Measurements from ENCODE around the gene ERVW-1. TPM values are rescaled to one million over a fixed set of nuclear protein-coding genes. Genes with fewer than 3 reads are reported as not detected.

Gene ERVW-1
- polyA plus RNA-seq, 1 donor (not counting 4 experiments of a cell fraction or from before 2014, with no cell fraction given), result not detected

- FAIRE-seq, result no peak
- no peaks in the 10 kb centered on the region for H3K9me1 ChIP-seq (ENCODE audit: control insufficient read depth, extremely low read depth, insufficient read depth, low read length)
- no peak overlapping the region for H3K27ac ChIP-seq (ENCODE audit: control insufficient read depth, insufficient read depth, low read length)
- TF ChIP-seq, protein P1, sequence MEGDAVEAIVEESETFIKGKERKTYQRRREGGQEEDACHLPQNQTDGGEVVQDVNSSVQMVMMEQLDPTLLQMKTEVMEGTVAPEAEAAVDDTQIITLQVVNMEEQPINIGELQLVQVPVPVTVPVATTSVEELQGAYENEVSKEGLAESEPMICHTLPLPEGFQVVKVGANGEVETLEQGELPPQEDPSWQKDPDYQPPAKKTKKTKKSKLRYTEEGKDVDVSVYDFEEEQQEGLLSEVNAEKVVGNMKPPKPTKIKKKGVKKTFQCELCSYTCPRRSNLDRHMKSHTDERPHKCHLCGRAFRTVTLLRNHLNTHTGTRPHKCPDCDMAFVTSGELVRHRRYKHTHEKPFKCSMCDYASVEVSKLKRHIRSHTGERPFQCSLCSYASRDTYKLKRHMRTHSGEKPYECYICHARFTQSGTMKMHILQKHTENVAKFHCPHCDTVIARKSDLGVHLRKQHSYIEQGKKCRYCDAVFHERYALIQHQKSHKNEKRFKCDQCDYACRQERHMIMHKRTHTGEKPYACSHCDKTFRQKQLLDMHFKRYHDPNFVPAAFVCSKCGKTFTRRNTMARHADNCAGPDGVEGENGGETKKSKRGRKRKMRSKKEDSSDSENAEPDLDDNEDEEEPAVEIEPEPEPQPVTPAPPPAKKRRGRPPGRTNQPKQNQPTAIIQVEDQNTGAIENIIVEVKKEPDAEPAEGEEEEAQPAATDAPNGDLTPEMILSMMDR (optimal IDR thresholded peaks at IDR 0.05 in 1 of 3, IDR thresholded peaks at IDR 0.05 in 1 of 3, conservative IDR thresholded peaks at IDR 0.05 in 1 of 3; ENCODE audit: extremely low read depth in 1 of 3, insufficient read depth in 2 of 3, low read length in 3 of 3), result no peak
- TF ChIP-seq EZH2 (IDR thresholded peaks at IDR 0.05; ENCODE audit: low read length), result no peak
- no peaks in the 10 kb centered on the region for H3K27me3 ChIP-seq (ENCODE audit: control insufficient read depth, extremely low read depth, insufficient read depth, low read length)
- no peak overlapping the region for H2AFZ ChIP-seq (ENCODE audit: control insufficient read depth, low read length)
- no peaks in the 10 kb centered on the region for H4K20me1 ChIP-seq (ENCODE audit: control insufficient read depth, extremely low read depth, insufficient read depth, low read length)
- peaks cover 3% of the 10 kb centered on the region for H3K4me1 ChIP-seq (ENCODE audit: control insufficient read depth, extremely low read depth, insufficient read depth, low read length)
- no peak overlapping the region for H3K4me3 ChIP-seq (ENCODE audit: control insufficient read depth in 2 of 3, extremely low read depth in 1 of 3, insufficient read depth in 2 of 3, low read depth in 1 of 3, low read length in 3 of 3)
- H3K79me2 ChIP-seq (ENCODE audit: control insufficient read depth, insufficient read depth, low read length), result no peaks in the 10 kb centered on the region
- DNase-seq (ENCODE audit: low read depth, low spot score), result no peak
- dilution Hi-C loops (cut with MboI; ENCODE audit: extremely low pct_ligation_motif_present, low sequenced_read_pairs), result no loop called here
- H3K9ac ChIP-seq (ENCODE audit: control insufficient read depth, extremely low read depth, insufficient read depth, low read length), result no peak overlapping the region
- no peak overlapping the region for H3K4me2 ChIP-seq (ENCODE audit: control insufficient read depth, extremely low read depth, insufficient read depth, low read depth, low read length)
- H3K9me3 ChIP-seq (ENCODE audit: control insufficient read depth, low read depth, low read length), result no peaks in the 10 kb centered on the region
- H3K36me3 ChIP-seq (ENCODE audit: control insufficient read depth in 2 of 2, extremely low read depth in 1 of 2, insufficient read depth in 2 of 2, low read length in 2 of 2), result no peaks in the 10 kb centered on the region
These were observed 54.8 kb downstream of the ERVW-1 start for GRCh38 chr7:92422926-92423325.

- no peak overlapping the region for H3K27ac ChIP-seq (ENCODE audit: control insufficient read depth, insufficient read depth, low read length)
- no peak overlapping the region for H3K4me2 ChIP-seq (ENCODE audit: control insufficient read depth, extremely low read depth, insufficient read depth, low read depth, low read length)
- H3K27me3 ChIP-seq (ENCODE audit: control insufficient read depth, extremely low read depth, insufficient read depth, low read length), result no peaks in the 10 kb centered on the region
- H3K79me2 ChIP-seq (ENCODE audit: control insufficient read depth, insufficient read depth, low read length), result no peaks in the 10 kb centered on the region
- H3K4me1 ChIP-seq (ENCODE audit: control insufficient read depth, extremely low read depth, insufficient read depth, low read length), result peaks cover 3% of the 10 kb centered on the region
- TF ChIP-seq, protein P1 (optimal IDR thresholded peaks at IDR 0.05 in 1 of 3, IDR thresholded peaks at IDR 0.05 in 1 of 3, conservative IDR thresholded peaks at IDR 0.05 in 1 of 3; ENCODE audit: extremely low read depth in 1 of 3, insufficient read depth in 2 of 3, low read length in 3 of 3), result no peak
- TF ChIP-seq EZH2 (IDR thresholded peaks at IDR 0.05; ENCODE audit: low read length), result no peak
- no peaks in the 10 kb centered on the region for H4K20me1 ChIP-seq (ENCODE audit: control insufficient read depth, extremely low read depth, insufficient read depth, low read length)
- no peak overlapping the region for H3K9ac ChIP-seq (ENCODE audit: control insufficient read depth, extremely low read depth, insufficient read depth, low read length)
- no peak overlapping the region for H2AFZ ChIP-seq (ENCODE audit: control insufficient read depth, low read length)
- H3K36me3 ChIP-seq (ENCODE audit: control insufficient read depth in 2 of 2, extremely low read depth in 1 of 2, insufficient read depth in 2 of 2, low read length in 2 of 2), result no peaks in the 10 kb centered on the region
- no peaks in the 10 kb centered on the region for H3K9me3 ChIP-seq (ENCODE audit: control insufficient read depth, low read depth, low read length)
- FAIRE-seq (no peak), DNase-seq (ENCODE audit: low read depth, low spot score) (no peak)
- H3K4me3 ChIP-seq (ENCODE audit: control insufficient read depth in 2 of 3, extremely low read depth in 1 of 3, insufficient read depth in 2 of 3, low read depth in 1 of 3, low read length in 3 of 3), result no peak overlapping the region
- dilution Hi-C loops (cut with MboI; ENCODE audit: extremely low pct_ligation_motif_present, low sequenced_read_pairs), result no loop called here
- no peaks in the 10 kb centered on the region for H3K9me1 ChIP-seq (ENCODE audit: control insufficient read depth, extremely low read depth, insufficient read depth, low read length)
These were observed 55.9 kb downstream of the ERVW-1 start for GRCh38 chr7:92421676-92422435.

Other genes with a start within 250 kb of the ERVW-1 start
- gene KRIT1, start 232.0 kb downstream of the ERVW-1 start, polyA plus RNA-seq, result 33.3 to 39.5 TPM (median 35.6 TPM) in 3 replicates
- gene ANKIB1, start 232.0 kb downstream of the ERVW-1 start, polyA plus RNA-seq, result 28.4 to 37.7 TPM (median 37.0 TPM) in 3 replicates
- gene GATAD1, start 30.5 kb downstream of the ERVW-1 start, polyA plus RNA-seq, result 13.0 to 16.5 TPM (median 13.5 TPM) in 3 replicates
- gene PEX1, start 50.6 kb upstream of the ERVW-1 start, polyA plus RNA-seq, result 8.2 to 17.4 TPM (median 13.0 TPM) in 3 replicates
- gene RBM48, start 50.8 kb upstream of the ERVW-1 start, polyA plus RNA-seq, result 5.3 to 6.3 TPM (median 5.5 TPM) in 3 replicates
- 12.4 to 24.0 TPM (median 17.3 TPM) in 3 replicates for gene FAM133B, start 112.4 kb upstream of the ERVW-1 start, polyA plus RNA-seq

All from keratinocyte (primary cell).